Activated T-helper 1 cell treated with anti-CD3 and anti-CD28 coated beads, Interleukin-12 subunit alpha, Interleukin-12 subunit beta, Interleukin-2, Interleukin-4 antibody, amounts not matched to agents 30 ng/mL and 10 ng/mL and 1 ng/mL, durations not matched to agents 14 hours and 24 hours and 36 hours (primary cell): ENCODE data around the gene CREG1. TPM values are rescaled to one million over a fixed set of nuclear protein-coding genes. Genes with fewer than 3 reads are reported as not detected.

Experiments
- DNase-seq: peaks from one replicate; pipeline ENCODE4 v3.0.0; 2021; ENCODE audit warnings: low spot score
- H3K27ac Mint-ChIP-seq: one replicate; pipeline ENCODE4 v1.8.0; 2021; ENCODE audit warnings: mild to moderate bottlenecking, mixed read lengths
- H3K27me3 Mint-ChIP-seq: one replicate; pipeline ENCODE4 v1.8.0; 2022; ENCODE audit warnings: mild to moderate bottlenecking, moderate library complexity, mixed read lengths; ENCODE audit not compliant: insufficient read depth
- H3K36me3 Mint-ChIP-seq: one replicate; pipeline ENCODE4 v1.8.0; 2021; ENCODE audit warnings: low read depth, mixed read lengths
- H3K4me1 Mint-ChIP-seq: one replicate; pipeline ENCODE4 v1.8.0; 2021; ENCODE audit warnings: low read depth, mixed read lengths
- H3K4me3 Mint-ChIP-seq: one replicate; pipeline ENCODE4 v1.8.0; 2021; ENCODE audit warnings: mild to moderate bottlenecking, moderate library complexity, mixed read lengths
- H3K9me3 Mint-ChIP-seq: one replicate; pipeline ENCODE4 v1.8.0; 2021; ENCODE audit warnings: mixed read lengths
- intact Hi-C: fragments of 100-400 bp; cut with micrococcal nuclease; formaldehyde crosslinking; loops from one replicate; pipeline ENCODE4 v1.15.1; 2024
- total RNA-seq: library from RNA; stranded (reverse); gene quantifications from 2 replicates; pipeline ENCODE4 v1.2.3, GENCODE V29; 2022

The CREG1 gene
- total RNA-seq, 1 donor from 2014 or later: 15.3 TPM

DNA sequence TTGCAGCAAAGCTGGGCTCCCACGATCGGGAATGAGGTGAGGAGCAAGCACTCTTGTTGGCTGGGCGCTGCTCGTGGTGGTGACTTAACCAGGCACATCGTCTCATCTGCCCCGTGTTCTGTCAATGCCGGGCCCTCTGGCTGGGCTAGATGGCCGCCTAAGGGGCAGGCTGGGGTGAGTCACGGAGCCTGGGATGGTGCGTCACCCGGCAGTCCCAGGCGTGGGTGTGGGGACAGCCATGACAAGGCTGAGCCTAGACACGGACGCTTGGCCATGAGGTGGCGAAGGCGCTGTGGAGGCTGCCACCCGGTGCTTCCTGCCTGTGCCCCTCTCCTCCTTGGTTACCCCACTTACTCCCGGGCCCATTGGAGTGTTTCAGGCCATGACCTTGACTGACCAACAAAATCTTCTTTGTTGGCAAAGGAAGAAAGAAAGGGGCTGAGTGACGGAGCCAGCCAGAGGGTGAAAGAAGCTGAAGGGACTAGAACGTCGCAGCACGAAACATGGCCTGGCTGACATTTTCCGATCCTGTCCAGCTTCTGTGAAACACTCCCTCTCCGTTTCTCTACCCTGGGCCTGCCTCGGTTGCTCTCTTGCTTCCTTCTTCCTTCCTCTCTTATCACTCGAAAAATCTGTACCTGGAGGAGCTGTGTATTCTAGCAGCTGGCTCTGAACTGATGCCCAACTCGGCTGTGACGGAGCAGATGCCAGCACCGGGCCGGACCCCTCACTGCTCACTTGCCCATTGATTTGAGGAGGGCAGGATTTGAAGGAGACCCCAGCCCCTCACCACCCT is 35.8 kb downstream of the CREG1 start:
- Mint-ChIP-seq H3K27me3 (peaks cover 7% of the 10 kb centered on the region), H3K4me1 (peaks cover 59% of the 10 kb centered on the region), H3K9me3 (no peaks in the 10 kb centered on the region), H3K36me3 (peaks cover 45% of the 10 kb centered on the region), H3K27ac (peak overlapping the region; percentile 98), H3K4me3 (peak overlapping the region; percentile 97)
- peak; percentile 76 for DNase-seq
- intact Hi-C loops: loop anchor here (1.0 to 10.0 kb wide), 10 partner anchors 16 to 643 kb away; partner anchors contain the start of genes POU2F1 and TADA1

- no peak for DNase-seq
- H3K4me3 Mint-ChIP-seq: peak overlapping the region; percentile 97
- peaks cover 53% of the 10 kb centered on the region for H3K36me3 Mint-ChIP-seq
- H3K4me1 Mint-ChIP-seq: peaks cover 69% of the 10 kb centered on the region
- H3K27me3 Mint-ChIP-seq: peaks cover 4% of the 10 kb centered on the region
- H3K9me3 Mint-ChIP-seq: no peaks in the 10 kb centered on the region
- peak overlapping the region; percentile 98 for H3K27ac Mint-ChIP-seq
- intact Hi-C loops: loop anchor here (1.0 to 10.0 kb wide), 4 partner anchors 16 to 642 kb away; partner anchors contain the start of genes POU2F1 and TADA1
Observed at GRCh38 chr1:167516404-167517388, 36.9 kb downstream of the CREG1 start.

DNA sequence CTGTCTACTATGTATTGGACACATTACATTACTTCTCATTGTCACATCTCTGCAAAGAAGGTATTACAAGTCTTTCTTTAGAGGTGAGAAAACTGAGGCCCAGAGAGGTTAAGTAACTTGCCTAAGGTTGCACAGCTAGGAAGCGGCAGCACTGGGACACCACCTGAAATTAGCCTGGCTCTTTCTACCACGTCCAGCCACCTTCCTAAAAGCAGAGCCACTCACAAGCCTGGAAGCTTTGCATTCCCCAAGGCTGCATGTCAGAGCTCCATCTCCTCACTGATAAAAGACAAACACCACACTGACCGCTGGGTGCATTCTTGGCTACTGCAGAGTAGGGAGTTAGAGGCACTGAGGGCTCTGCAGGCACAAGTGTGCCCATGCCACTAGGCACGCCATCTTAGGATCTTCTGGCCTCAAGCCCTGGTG is 37.7 kb downstream of the CREG1 start:
- H3K9me3 Mint-ChIP-seq: no peaks in the 10 kb centered on the region
- H3K4me3 Mint-ChIP-seq: peak overlapping the region; percentile 97
- peaks cover 2% of the 10 kb centered on the region for H3K27me3 Mint-ChIP-seq
- no peak for DNase-seq
- intact Hi-C loops: loop anchor here (2.0 to 10.0 kb wide), 2 partner anchors 41 to 641 kb away; partner anchors contain the start of gene TADA1
- H3K27ac Mint-ChIP-seq: peak overlapping the region; percentile 98
- H3K36me3 Mint-ChIP-seq: peaks cover 57% of the 10 kb centered on the region
- H3K4me1 Mint-ChIP-seq: peaks cover 76% of the 10 kb centered on the region

DNA sequence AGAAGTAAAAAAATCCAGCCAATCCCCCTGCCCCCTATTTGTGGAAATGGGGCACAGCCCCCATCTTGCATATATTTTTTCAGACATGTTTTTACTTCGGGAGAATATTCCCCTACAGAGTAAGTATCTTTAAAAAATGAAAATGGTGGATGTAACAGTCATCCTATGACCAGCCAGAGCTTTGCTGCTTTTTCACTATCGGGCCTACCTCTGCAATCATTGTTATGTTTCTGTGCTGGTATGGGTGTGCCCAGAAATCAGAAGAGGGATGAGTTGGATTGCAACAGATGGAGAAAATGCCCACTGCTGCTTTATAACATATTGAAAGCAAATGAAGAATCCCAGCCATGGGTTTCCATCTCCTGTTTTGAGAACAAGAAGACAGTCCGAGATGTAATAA is 38.1 kb downstream of the CREG1 start:
- intact Hi-C loops: loop anchor here (2.0 to 10.0 kb wide), 2 partner anchors 41 to 641 kb away; partner anchors contain the start of gene TADA1
- Mint-ChIP-seq H3K27me3 (no peaks in the 10 kb centered on the region), H3K9me3 (no peaks in the 10 kb centered on the region), H3K36me3 (peaks cover 61% of the 10 kb centered on the region), H3K4me1 (peaks cover 76% of the 10 kb centered on the region), H3K4me3 (peak overlapping the region; percentile 97), H3K27ac (peak overlapping the region; percentile 98)
- DNase-seq: no peak

DNA sequence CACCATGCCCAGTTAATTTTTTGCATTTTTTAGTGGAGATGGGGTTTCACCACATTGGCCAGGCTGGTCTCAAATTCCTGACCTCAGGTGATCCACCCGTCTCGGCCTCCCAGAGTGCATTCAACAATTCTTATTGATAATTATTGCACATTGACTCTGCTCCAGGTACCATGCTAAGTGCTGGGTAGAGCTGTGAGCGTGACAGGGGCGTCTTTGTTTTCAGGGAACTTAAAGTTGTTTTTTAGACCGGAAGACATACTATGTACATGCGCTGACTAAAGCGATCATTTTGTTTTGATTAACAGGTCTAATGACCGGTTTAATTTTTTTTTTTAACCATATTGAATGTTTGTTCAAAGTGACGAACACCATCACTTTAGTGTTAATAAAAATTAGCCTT is 39.3 kb downstream of the CREG1 start:
- peaks cover 73% of the 10 kb centered on the region for H3K36me3 Mint-ChIP-seq
- H3K4me3 Mint-ChIP-seq: peak overlapping the region; percentile 97
- intact Hi-C loops: loop anchor here (2.0 to 10.0 kb wide), 2 partner anchors 39 to 639 kb away; partner anchors contain the start of gene TADA1
- peaks cover 84% of the 10 kb centered on the region for H3K4me1 Mint-ChIP-seq
- H3K27ac Mint-ChIP-seq: peak overlapping the region; percentile 52
- H3K9me3 Mint-ChIP-seq: no peaks in the 10 kb centered on the region
- no peak for DNase-seq
- no peaks in the 10 kb centered on the region for H3K27me3 Mint-ChIP-seq

DNA sequence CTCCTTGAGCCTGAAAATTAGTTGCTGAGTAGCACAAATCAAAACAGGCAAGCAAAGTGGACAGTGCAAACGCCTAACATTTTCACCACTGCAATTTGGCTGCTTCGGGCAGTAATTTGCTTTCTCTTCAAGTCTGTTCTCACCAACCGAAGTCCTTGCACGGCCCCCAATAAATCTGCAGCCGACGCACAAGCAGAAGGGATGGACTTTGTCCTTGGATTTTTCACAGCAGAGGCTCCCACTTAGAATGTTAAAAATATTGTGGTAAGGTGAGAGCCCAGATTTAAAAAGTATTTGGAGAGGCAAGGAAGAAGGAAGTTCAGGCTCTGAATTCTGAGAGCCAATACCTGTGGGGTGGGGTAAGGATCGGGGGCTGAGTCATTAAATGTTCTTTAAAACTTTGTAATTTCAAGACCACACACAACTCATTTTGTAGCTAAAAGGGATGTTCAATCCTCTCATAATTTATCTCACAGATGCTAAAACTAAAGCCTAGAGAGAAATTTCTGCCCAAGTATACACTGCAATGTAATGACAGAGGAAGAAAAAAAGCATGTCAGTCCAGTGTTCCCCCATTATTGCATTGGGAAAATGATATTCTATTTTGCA is 41.4 kb downstream of the CREG1 start:
- Mint-ChIP-seq H3K4me3 (peak overlapping the region; percentile 82), H3K27ac (no peak overlapping the region), H3K9me3 (no peaks in the 10 kb centered on the region), H3K4me1 (peaks cover 88% of the 10 kb centered on the region), H3K27me3 (no peaks in the 10 kb centered on the region), H3K36me3 (peaks cover 80% of the 10 kb centered on the region)
- no peak for DNase-seq
- intact Hi-C loops: loop anchor here (10.0 kb wide), 1 partner anchor 637 kb away; the partner anchor contains the start of gene TADA1

- intact Hi-C loops: loop anchor here (10.0 kb wide), 1 partner anchor 637 kb away; the partner anchor contains the start of gene TADA1
- H3K4me1 Mint-ChIP-seq: peaks cover 83% of the 10 kb centered on the region
- no peaks in the 10 kb centered on the region for H3K9me3 Mint-ChIP-seq
- H3K27ac Mint-ChIP-seq: no peak overlapping the region
- no peak for DNase-seq
- peak overlapping the region; percentile 82 for H3K4me3 Mint-ChIP-seq
- no peaks in the 10 kb centered on the region for H3K27me3 Mint-ChIP-seq
- H3K36me3 Mint-ChIP-seq: peaks cover 75% of the 10 kb centered on the region
Observed at GRCh38 chr1:167511374-167511986, 42.1 kb downstream of the CREG1 start.

GRCh38 chr1:167510881-167511280 is 42.7 kb downstream of the CREG1 start:
- Mint-ChIP-seq H3K9me3 (no peaks in the 10 kb centered on the region), H3K4me1 (peaks cover 83% of the 10 kb centered on the region), H3K27me3 (no peaks in the 10 kb centered on the region), H3K27ac (peak overlapping the region; percentile 85), H3K36me3 (peaks cover 72% of the 10 kb centered on the region), H3K4me3 (peak overlapping the region; percentile 69)
- no peak for DNase-seq
- intact Hi-C loops: loop anchor here (10.0 kb wide), 1 partner anchor 636 kb away; the partner anchor contains the start of gene TADA1

GRCh38 chr1:167510244-167510643 is 43.3 kb downstream of the CREG1 start:
- peaks cover 66% of the 10 kb centered on the region for H3K36me3 Mint-ChIP-seq
- H3K4me1 Mint-ChIP-seq: peaks cover 83% of the 10 kb centered on the region
- H3K27me3 Mint-ChIP-seq: no peaks in the 10 kb centered on the region
- peak overlapping the region; percentile 69 for H3K4me3 Mint-ChIP-seq
- peak overlapping the region; percentile 85 for H3K27ac Mint-ChIP-seq
- intact Hi-C loops: loop anchor here (10.0 kb wide), 1 partner anchor 635 kb away; the partner anchor contains the start of gene TADA1
- H3K9me3 Mint-ChIP-seq: no peaks in the 10 kb centered on the region
- DNase-seq: no peak

GRCh38 chr1:167509587-167509986 is 44.0 kb downstream of the CREG1 start:
- peak overlapping the region; percentile 85 for H3K27ac Mint-ChIP-seq
- peak overlapping the region; percentile 69 for H3K4me3 Mint-ChIP-seq
- H3K36me3 Mint-ChIP-seq: peaks cover 64% of the 10 kb centered on the region
- intact Hi-C loops: loop anchor here (2.0 kb wide), 1 partner anchor 17 kb away; no protein-coding TSS in a partner anchor
- H3K4me1 Mint-ChIP-seq: peaks cover 84% of the 10 kb centered on the region
- no peaks in the 10 kb centered on the region for H3K27me3 Mint-ChIP-seq
- DNase-seq: no peak
- H3K9me3 Mint-ChIP-seq: no peaks in the 10 kb centered on the region

GRCh38 chr1:167507719-167508118 is 45.8 kb downstream of the CREG1 start:
- Mint-ChIP-seq H3K4me3 (no peak overlapping the region), H3K4me1 (peaks cover 87% of the 10 kb centered on the region), H3K27ac (no peak overlapping the region), H3K27me3 (no peaks in the 10 kb centered on the region), H3K9me3 (no peaks in the 10 kb centered on the region), H3K36me3 (peaks cover 66% of the 10 kb centered on the region)
- intact Hi-C loops: loop anchor here (2.0 kb wide), 1 partner anchor 15 kb away; no protein-coding TSS in a partner anchor
- DNase-seq: no peak
